ENCODE data around the gene RGL2. TPM values are rescaled to one million over a fixed set of nuclear protein-coding genes. Genes with fewer than 3 reads are reported as not detected.

The RGL2 gene
- total and polyA plus RNA-seq, 2 donors (not counting 1 experiment from before 2014, with no cell fraction given) = 98.5 to 133 TPM

GRCh38 chr6:33292996-33293682 is 5.6 kb downstream of the RGL2 start:
- peaks cover 20% of the 10 kb centered on the region for H4K20me1 ChIP-seq (ENCODE audit: control insufficient read depth, insufficient read depth, low read length, poor library complexity, severe bottlenecking)
- no peak overlapping the region for H3K4me2 ChIP-seq (replicated peaks; ENCODE audit: low read depth, low read length, poor library complexity, severe bottlenecking)
- H3K36me3 ChIP-seq (replicated peaks in 1 of 2; ENCODE audit: control extremely low read depth in 1 of 2, control insufficient read depth in 1 of 2, extremely low read depth in 1 of 2, insufficient read depth in 2 of 2, low read length in 1 of 2) = peaks cover 0 to 60% of the 10 kb centered on the region in 2 experiments
- H3K9me3 ChIP-seq (ENCODE audit: control extremely low read depth in 1 of 3, control insufficient read depth in 2 of 3, insufficient read depth in 1 of 3, low read length in 2 of 3) = no peaks in the 10 kb centered on the region
- H3K27me3 ChIP-seq (replicated peaks in 1 of 4; ENCODE audit: control extremely low read depth in 1 of 4, control insufficient read depth in 3 of 4, insufficient read depth in 4 of 4, low read length in 3 of 4) = no peaks in the 10 kb centered on the region
- no peak overlapping the region for H3K27ac ChIP-seq (ENCODE audit: low read length in 2 of 2)
- Mint-ChIP-seq H3K9me3 (ENCODE audit: insufficient read depth) (no peaks in the 10 kb centered on the region), H3K4me1 (peaks cover 44% of the 10 kb centered on the region), H3K27me3 (no peaks in the 10 kb centered on the region), H3K27ac (peak overlapping the region; percentile 27), H3K4me3 (no peak overlapping the region)
- DNase-seq (no peak), ATAC-seq (ENCODE audit: low read depth) (no peak)
- POLR2A ChIA-PET = interaction anchor here (0.5 to 1.2 kb wide), 2 partner anchors 19 to 95 kb away, joined by 3 to 6 read pairs; no protein-coding TSS in a partner anchor
- peaks cover 32% of the 10 kb centered on the region for H3K79me2 ChIP-seq (ENCODE audit: control insufficient read depth, insufficient read depth, low read length)
- H3K4me1 ChIP-seq (ENCODE audit: control insufficient read depth in 2 of 2, insufficient read depth in 2 of 2, low read length in 2 of 2) = peaks cover 22 to 32% of the 10 kb centered on the region in 2 donors
- 95% methylated on average over 10 of the region's 16 CpGs for WGBS (ENCODE audit: insufficient coverage)
- TF ChIP-seq EZH2 (IDR thresholded peaks at IDR 0.05; ENCODE audit: borderline replicate concordance, insufficient read depth, low read depth, low read length, poor library complexity, severe bottlenecking) (no peak), CTCF (IDR thresholded peaks at IDR 0.05) (no peak)
- intact Hi-C loops (cut with micrococcal nuclease) = no loop called here
- CTCF ChIA-PET = interaction anchor here (1.4 kb wide), 1 partner anchor 15 kb away, joined by 3 read pairs; no protein-coding TSS in a partner anchor
- H2AFZ ChIP-seq (ENCODE audit: insufficient read depth, low read depth, low read length, poor library complexity, severe bottlenecking) = no peak overlapping the region
- no peak overlapping the region for H3K4me3 ChIP-seq (ENCODE audit: control extremely low read depth in 1 of 5, extremely low read depth in 1 of 5, insufficient read depth in 1 of 5, low read depth in 2 of 5, low read length in 4 of 5)
- H3K9ac ChIP-seq (ENCODE audit: low read length) = no peak overlapping the region

GRCh38 chr6:33290459-33290858 is 8.3 kb downstream of the RGL2 start:
- Histone ChIP-seq H3K27me3 (replicated peaks in 1 of 4; ENCODE audit: control extremely low read depth in 1 of 4, control insufficient read depth in 3 of 4, insufficient read depth in 4 of 4, low read length in 3 of 4) (no peaks in the 10 kb centered on the region), H3K4me2 (replicated peaks; ENCODE audit: low read depth, low read length, poor library complexity, severe bottlenecking) (peak overlapping the region; percentile 77), H3K4me1 (ENCODE audit: control insufficient read depth in 2 of 2, insufficient read depth in 2 of 2, low read length in 2 of 2) (peaks cover 19 to 25% of the 10 kb centered on the region in 2 donors), H3K27ac (ENCODE audit: low read length in 2 of 2) (peak overlapping the region in 1 of 2 donors; percentile 68), H3K4me3 (ENCODE audit: control extremely low read depth in 1 of 5, extremely low read depth in 1 of 5, insufficient read depth in 1 of 5, low read depth in 2 of 5, low read length in 4 of 5) (peak overlapping the region in 1 of 5 experiments; percentile 99), H3K79me2 (ENCODE audit: control insufficient read depth, insufficient read depth, low read length) (peaks cover 41% of the 10 kb centered on the region), H2AFZ (ENCODE audit: insufficient read depth, low read depth, low read length, poor library complexity, severe bottlenecking) (no peak overlapping the region), H3K9ac (ENCODE audit: low read length) (no peak overlapping the region), H3K36me3 (replicated peaks in 1 of 2; ENCODE audit: control extremely low read depth in 1 of 2, control insufficient read depth in 1 of 2, extremely low read depth in 1 of 2, insufficient read depth in 2 of 2, low read length in 1 of 2) (peaks cover 0 to 62% of the 10 kb centered on the region in 2 experiments), H4K20me1 (ENCODE audit: control insufficient read depth, insufficient read depth, low read length, poor library complexity, severe bottlenecking) (peaks cover 5% of the 10 kb centered on the region), H3K9me3 (ENCODE audit: control extremely low read depth in 1 of 3, control insufficient read depth in 2 of 3, insufficient read depth in 1 of 3, low read length in 2 of 3) (no peaks in the 10 kb centered on the region)
- no peaks in the 10 kb centered on the region for H3K9me3 Mint-ChIP-seq (ENCODE audit: insufficient read depth)
- no peaks in the 10 kb centered on the region for H3K27me3 Mint-ChIP-seq
- 78% methylated on average over 6 of the region's 7 CpGs for WGBS (ENCODE audit: insufficient coverage)
- peak overlapping the region; percentile 93 for H3K4me3 Mint-ChIP-seq
- no peak for TF ChIP-seq EZH2 (IDR thresholded peaks at IDR 0.05; ENCODE audit: borderline replicate concordance, insufficient read depth, low read depth, low read length, poor library complexity, severe bottlenecking)
- no peak for TF ChIP-seq CTCF (IDR thresholded peaks at IDR 0.05)
- ChIA-PET CTCF (interaction anchor here (0.7 to 2.5 kb wide), 3 partner anchors 13 to 142 kb away, joined by 3 to 15 read pairs (median 3); partner anchors contain the start of genes B3GALT4, RPS18 and VPS52), POLR2A (interaction anchor here (1.6 to 3.4 kb wide), 5 partner anchors 9 to 19 kb away, joined by 5 to 39 read pairs (median 22); partner anchors contain the start of genes B3GALT4, RGL2, RPS18 and VPS52)
- intact Hi-C loops (cut with micrococcal nuclease) = no loop called here
- peak overlapping the region; percentile 86 for H3K27ac Mint-ChIP-seq
- no peak for ATAC-seq (ENCODE audit: low read depth)
- H3K4me1 Mint-ChIP-seq = peaks cover 38% of the 10 kb centered on the region
- no peak for DNase-seq

Measured in B cell (primary cell).